Colonic mucosa (tissue), 4 donors: Measurements from ENCODE around the gene ST6GALNAC6. TPM values are rescaled to one million over a fixed set of nuclear protein-coding genes. Genes with fewer than 3 reads are reported as not detected.

Experiments used
- DNase-seq: peaks from one replicate; pipeline ENCODE4 v3.0.0-alpha.2; 2020
- H3K27ac ChIP-seq: fragments of 200-600 bp; one replicate; pipeline ENCODE4 v1.8.0; 2021
- H3K27me3 ChIP-seq: fragments of 200-600 bp; one replicate; pipeline ENCODE4 v1.8.0; 2021
- H3K36me3 ChIP-seq: fragments of 200-600 bp; one replicate; pipeline ENCODE4 v1.8.0; 2021
- H3K4me1 ChIP-seq: fragments of 200-600 bp; one replicate; pipeline ENCODE4 v1.8.0; 2021; ENCODE audit warnings: mild to moderate bottlenecking
- H3K4me3 ChIP-seq: fragments of 200-600 bp; one replicate; pipeline ENCODE4 v1.8.0; 2021
- H3K9ac ChIP-seq, 2 donors: one replicate each; pipeline ENCODE4 v1.7.0; 2013; ENCODE audit warnings: control low read depth in 2 of 2, low read depth in 2 of 2, low read length in 2 of 2
- H3K9me3 ChIP-seq: fragments of 200-600 bp; one replicate; pipeline ENCODE4 v1.8.0; 2021
- intact Hi-C: fragments of 100-400 bp; cut with DNase I; formaldehyde crosslinking; loops from one replicate; pipeline ENCODE4 v1.14.1; 2022
- total RNA-seq, 2 donors: library from RNA; stranded (reverse); fragmentation: NEBNext Ultra II Directional in 1 of 2; extraction: Animal tissue kit (Norgen Biotek cat#: 25700) in 1 of 2; gene quantifications; one replicate each; pipeline ENCODE4 v1.2.1, GENCODE V29; 2021
- TF ChIP-seq, protein P1 (sequence below): fragments of 200-600 bp; IDR thresholded peaks from one replicate; pipeline ENCODE4 v1.8.0; 2022; ENCODE audit warnings: antibody characterized with exemption, mild to moderate bottlenecking
- donor health status: healthy.
- donor health status: DM: no; HTN: no; CAD: no.
- donor health status: DM: no; HTN: no; CAD: no.

The ST6GALNAC6 gene
- total RNA-seq, 2 donors from 2014 or later = 251 to 279 TPM

DNA sequence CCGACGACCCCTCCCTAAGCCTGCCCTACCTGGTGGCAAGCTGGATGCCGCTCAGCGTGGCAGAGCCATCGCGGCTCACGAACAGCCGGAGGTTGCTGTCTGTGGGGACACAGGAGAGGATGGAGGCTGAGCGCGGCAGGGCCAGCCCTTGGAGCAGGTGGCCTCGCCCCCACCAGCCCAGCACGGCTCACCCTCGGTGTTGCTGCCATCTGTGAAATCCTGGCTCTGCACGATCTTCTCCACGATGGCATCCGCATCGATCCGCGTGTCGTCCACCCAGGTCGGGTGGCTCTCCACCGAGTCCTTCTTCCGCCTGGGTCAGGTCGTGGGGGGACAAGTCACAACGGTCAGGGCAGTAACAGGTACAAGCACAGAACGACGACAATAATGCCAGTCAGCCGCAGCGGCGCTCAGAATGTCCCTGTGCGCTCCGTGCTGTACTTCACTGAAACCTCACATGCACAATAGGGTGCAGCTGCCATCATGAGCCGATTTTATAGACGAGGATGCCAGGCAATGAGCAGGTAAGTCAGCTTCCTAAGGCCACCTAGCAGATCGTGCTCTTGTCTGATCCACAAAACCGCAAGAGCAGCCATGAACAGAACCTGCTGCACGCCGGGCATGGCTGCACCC lies 45.3 kb upstream of the ST6GALNAC6 start:
- peaks cover 3% of the 10 kb centered on the region for H3K4me1 ChIP-seq
- H3K27ac ChIP-seq = no peak overlapping the region
- TF ChIP-seq, protein P1, sequence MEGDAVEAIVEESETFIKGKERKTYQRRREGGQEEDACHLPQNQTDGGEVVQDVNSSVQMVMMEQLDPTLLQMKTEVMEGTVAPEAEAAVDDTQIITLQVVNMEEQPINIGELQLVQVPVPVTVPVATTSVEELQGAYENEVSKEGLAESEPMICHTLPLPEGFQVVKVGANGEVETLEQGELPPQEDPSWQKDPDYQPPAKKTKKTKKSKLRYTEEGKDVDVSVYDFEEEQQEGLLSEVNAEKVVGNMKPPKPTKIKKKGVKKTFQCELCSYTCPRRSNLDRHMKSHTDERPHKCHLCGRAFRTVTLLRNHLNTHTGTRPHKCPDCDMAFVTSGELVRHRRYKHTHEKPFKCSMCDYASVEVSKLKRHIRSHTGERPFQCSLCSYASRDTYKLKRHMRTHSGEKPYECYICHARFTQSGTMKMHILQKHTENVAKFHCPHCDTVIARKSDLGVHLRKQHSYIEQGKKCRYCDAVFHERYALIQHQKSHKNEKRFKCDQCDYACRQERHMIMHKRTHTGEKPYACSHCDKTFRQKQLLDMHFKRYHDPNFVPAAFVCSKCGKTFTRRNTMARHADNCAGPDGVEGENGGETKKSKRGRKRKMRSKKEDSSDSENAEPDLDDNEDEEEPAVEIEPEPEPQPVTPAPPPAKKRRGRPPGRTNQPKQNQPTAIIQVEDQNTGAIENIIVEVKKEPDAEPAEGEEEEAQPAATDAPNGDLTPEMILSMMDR = no peak
- H3K9ac ChIP-seq = no peak overlapping the region
- no peaks in the 10 kb centered on the region for H3K9me3 ChIP-seq
- no peak overlapping the region for H3K4me3 ChIP-seq
- intact Hi-C loops = no loop called here
- H3K36me3 ChIP-seq = peaks cover 16% of the 10 kb centered on the region
- H3K27me3 ChIP-seq = no peaks in the 10 kb centered on the region
- DNase-seq = no peak

DNA sequence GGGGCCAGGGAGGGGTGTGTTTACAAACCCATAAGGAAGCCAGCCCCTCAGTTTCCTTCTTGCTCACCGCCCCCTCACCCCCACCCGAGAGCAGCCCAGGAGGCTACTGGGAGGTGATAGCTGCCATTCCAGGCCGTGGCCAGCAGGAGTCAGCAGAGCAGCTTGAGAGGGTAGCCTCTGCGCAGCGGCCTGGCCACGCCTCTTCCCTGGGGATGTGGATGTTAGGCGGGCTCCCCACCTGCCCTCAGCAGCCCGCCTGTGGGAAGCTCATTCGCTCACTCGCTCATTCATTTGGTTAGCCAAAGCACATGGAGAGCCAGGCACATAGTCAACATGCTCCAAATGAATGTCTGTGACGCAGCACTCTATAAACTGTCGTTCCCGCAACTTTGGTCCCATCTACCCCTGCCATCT lies 44.3 kb upstream of the ST6GALNAC6 start:
- no peak overlapping the region for H3K4me3 ChIP-seq
- H3K4me1 ChIP-seq = no peaks in the 10 kb centered on the region
- peaks cover 14% of the 10 kb centered on the region for H3K36me3 ChIP-seq
- no peak overlapping the region for H3K27ac ChIP-seq
- no peaks in the 10 kb centered on the region for H3K9me3 ChIP-seq
- intact Hi-C loops = no loop called here
- TF ChIP-seq, protein P1 = peak; percentile 89
- peak; percentile 90 for DNase-seq
- H3K27me3 ChIP-seq = no peaks in the 10 kb centered on the region
- no peak overlapping the region for H3K9ac ChIP-seq

DNA sequence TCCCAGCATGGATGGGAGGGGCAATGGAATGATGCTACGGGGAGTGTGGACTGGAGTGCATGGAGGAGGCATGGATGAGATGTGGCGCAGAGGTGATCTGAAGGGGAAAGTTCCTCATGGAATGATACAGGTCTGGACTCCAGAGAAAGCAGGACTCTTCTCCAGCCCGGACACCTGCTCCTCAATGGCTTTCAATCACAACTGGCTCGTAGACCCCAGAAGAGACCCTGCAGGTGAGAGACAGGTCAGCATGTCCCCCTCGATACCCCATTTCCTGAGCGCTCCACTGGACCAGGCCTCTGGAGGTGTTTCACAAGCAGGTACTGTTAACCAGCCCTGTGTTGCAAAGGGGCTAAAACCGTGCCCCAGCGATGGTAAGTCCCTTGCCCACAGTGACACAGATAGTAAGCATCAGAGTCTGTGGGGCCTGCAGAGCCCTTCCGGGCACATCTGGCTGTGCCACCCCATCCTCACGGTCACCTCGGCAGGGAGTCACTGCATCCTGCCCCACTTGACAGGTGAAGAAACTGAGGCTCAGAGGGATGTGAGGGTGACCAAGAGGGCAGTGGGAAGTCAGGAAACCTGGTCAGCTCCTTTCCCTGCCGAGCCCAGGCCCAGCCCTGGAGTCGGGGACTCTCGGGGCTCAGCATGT lies 43.7 kb upstream of the ST6GALNAC6 start:
- TF ChIP-seq, protein P1 = peak; percentile 12
- no peaks in the 10 kb centered on the region for H3K4me1 ChIP-seq
- H3K27ac ChIP-seq = no peak overlapping the region
- no peak overlapping the region for H3K4me3 ChIP-seq
- no peaks in the 10 kb centered on the region for H3K9me3 ChIP-seq
- peaks cover 14% of the 10 kb centered on the region for H3K36me3 ChIP-seq
- no peaks in the 10 kb centered on the region for H3K27me3 ChIP-seq
- no peak for DNase-seq
- intact Hi-C loops = no loop called here
- no peak overlapping the region for H3K9ac ChIP-seq

DNA sequence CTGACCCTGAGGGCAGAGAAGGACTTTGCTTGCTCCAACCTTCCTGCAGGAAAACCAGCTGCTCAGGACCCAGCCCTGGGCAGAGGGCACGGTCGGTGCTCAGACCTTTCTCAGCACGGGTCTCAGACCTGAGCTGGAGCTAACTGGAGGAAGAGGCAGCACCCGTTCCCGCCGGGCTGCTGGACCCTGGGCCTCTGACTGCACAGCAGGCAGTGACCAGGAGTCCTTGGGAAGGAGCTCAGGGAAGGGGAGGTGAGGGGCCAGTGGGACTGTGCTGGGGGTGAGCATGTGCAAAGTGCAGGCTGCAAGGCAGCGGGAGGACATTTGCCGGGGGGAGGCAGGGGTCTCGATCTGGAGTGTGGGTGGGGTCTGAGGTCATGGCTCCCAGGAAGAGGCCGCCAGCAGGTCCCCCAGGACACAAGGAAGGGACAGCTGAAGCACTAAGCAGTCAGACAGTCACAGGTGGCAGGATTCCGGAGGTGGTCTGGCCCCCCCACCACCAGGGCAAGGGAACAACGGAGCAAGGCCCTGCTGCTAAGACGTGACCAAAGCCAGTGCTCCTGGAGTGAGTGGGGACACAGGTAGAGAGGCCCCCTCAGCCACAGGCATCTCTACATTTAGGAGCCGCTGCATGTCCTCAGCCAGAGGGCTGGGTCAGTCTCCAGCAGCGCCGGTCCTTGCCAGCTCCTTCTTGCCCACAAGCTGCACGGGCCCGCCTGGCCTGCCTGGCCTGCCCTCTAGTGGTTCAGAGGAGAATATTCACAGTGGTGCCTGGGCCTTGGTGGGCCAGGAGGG lies 43.0 kb upstream of the ST6GALNAC6 start:
- Histone ChIP-seq H3K9me3 (no peaks in the 10 kb centered on the region), H3K27me3 (no peaks in the 10 kb centered on the region), H3K4me3 (no peak overlapping the region), H3K36me3 (peaks cover 14% of the 10 kb centered on the region), H3K27ac (no peak overlapping the region), H3K4me1 (no peaks in the 10 kb centered on the region), H3K9ac (no peak overlapping the region)
- DNase-seq = no peak
- intact Hi-C loops = no loop called here
- TF ChIP-seq, protein P1 = peak; percentile 87

DNA sequence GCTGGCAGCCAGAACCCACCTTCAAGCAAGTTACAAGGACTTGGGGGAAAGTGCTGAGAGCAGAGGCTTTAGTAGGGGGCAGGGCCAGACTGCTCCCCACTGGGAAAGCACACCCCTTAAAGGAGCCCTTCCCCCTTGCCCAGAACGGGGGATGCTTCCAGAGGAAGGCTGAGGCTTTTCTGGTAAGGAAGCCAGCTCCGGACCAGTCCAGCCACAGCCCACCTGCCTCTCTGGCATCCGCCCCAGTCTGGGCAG lies 42.5 kb upstream of the ST6GALNAC6 start:
- H3K36me3 ChIP-seq = peaks cover 14% of the 10 kb centered on the region
- no peaks in the 10 kb centered on the region for H3K9me3 ChIP-seq
- no peaks in the 10 kb centered on the region for H3K27me3 ChIP-seq
- TF ChIP-seq, protein P1 = no peak
- no peak overlapping the region for H3K9ac ChIP-seq
- no peak overlapping the region for H3K4me3 ChIP-seq
- intact Hi-C loops = loop anchor here (2.0 kb wide), 1 partner anchor 93 kb away; no protein-coding TSS in a partner anchor
- DNase-seq = no peak
- no peak overlapping the region for H3K27ac ChIP-seq
- peaks cover 4% of the 10 kb centered on the region for H3K4me1 ChIP-seq
